ENCODE results near the gene DRD3. TPM values are rescaled to one million over a fixed set of nuclear protein-coding genes. Genes with fewer than 3 reads are reported as not detected.

DRD3 gene
- total and polyA plus RNA-seq, 2 experiments from 2014 or later: not detected

- H3K4me2 ChIP-seq (ENCODE audit: unreplicated experiment): no peak overlapping the region
- H3K36me3 ChIP-seq (ENCODE audit: low read depth): no peaks in the 10 kb centered on the region
- in situ Hi-C loops (cut with MboI): no loop called here
- H3K9ac ChIP-seq: no peak overlapping the region
- DNase-seq: no peak
- no peaks in the 10 kb centered on the region for H3K79me2 ChIP-seq (ENCODE audit: insufficient read depth)
- no peak overlapping the region for H2AFZ ChIP-seq
- 84 to 86% methylated on average over 6 of the region's 6 CpGs for WGBS, 2 experiments (ENCODE audit: low coverage in 1 of 2, low lambda C conversion rate in 2 of 2, missing lambda C conversion rate in 2 of 2)
- H3K9me3 ChIP-seq (ENCODE audit: low read depth): no peaks in the 10 kb centered on the region
- H3K9me2 ChIP-seq (ENCODE audit: insufficient read depth): no peaks in the 10 kb centered on the region
- no peak for TF ChIP-seq EZH2phosphoT487 (IDR thresholded peaks at IDR 0.05; ENCODE audit: insufficient read depth, low read depth)
- no peak for TF ChIP-seq EZH2 (IDR thresholded peaks at IDR 0.05; ENCODE audit: insufficient read depth, poor library complexity, severe bottlenecking)
- H3K4me3 ChIP-seq: no peak overlapping the region
- H3F3A ChIP-seq (ENCODE audit: insufficient read depth): no peaks in the 10 kb centered on the region
- H4K20me1 ChIP-seq (ENCODE audit: insufficient read depth): no peaks in the 10 kb centered on the region
- no peak overlapping the region for H3K27ac ChIP-seq
- no peaks in the 10 kb centered on the region for H3K4me1 ChIP-seq (ENCODE audit: insufficient read depth)
- H3K27me3 ChIP-seq (replicated peaks; ENCODE audit: insufficient read depth): peaks cover under 1% of the 10 kb centered on the region; the same call in 1 of the 2 replicates
These were observed 24.5 kb downstream of the DRD3 start for GRCh38 chr3:114154321-114154821.

- Histone ChIP-seq H3K4me2 (ENCODE audit: unreplicated experiment) (peak overlapping the region; percentile 82), H3K27me3 (replicated peaks; ENCODE audit: insufficient read depth) (no peaks in the 10 kb centered on the region), H3F3A (ENCODE audit: insufficient read depth) (no peaks in the 10 kb centered on the region), H3K4me1 (ENCODE audit: insufficient read depth) (no peaks in the 10 kb centered on the region), H4K20me1 (ENCODE audit: insufficient read depth) (no peaks in the 10 kb centered on the region), H3K27ac (peak overlapping the region; percentile 2; the same call in 1 of the 2 replicates), H3K9me3 (ENCODE audit: low read depth) (no peaks in the 10 kb centered on the region), H3K9me2 (ENCODE audit: insufficient read depth) (no peaks in the 10 kb centered on the region), H3K4me3 (peak overlapping the region; percentile 76), H3K9ac (peak overlapping the region; percentile 61), H3K36me3 (ENCODE audit: low read depth) (no peaks in the 10 kb centered on the region), H2AFZ (peak overlapping the region; percentile 90), H3K79me2 (ENCODE audit: insufficient read depth) (no peaks in the 10 kb centered on the region)
- DNase-seq: peak; percentile 90
- TF ChIP-seq EZH2phosphoT487 (IDR thresholded peaks at IDR 0.05; ENCODE audit: insufficient read depth, low read depth): no peak
- no peak for TF ChIP-seq EZH2 (IDR thresholded peaks at IDR 0.05; ENCODE audit: insufficient read depth, poor library complexity, severe bottlenecking)
- WGBS, 2 experiments (ENCODE audit: low coverage in 1 of 2, low lambda C conversion rate in 2 of 2, missing lambda C conversion rate in 2 of 2): 2% methylated on average over 30 to 35 of the region's 35 CpGs
- in situ Hi-C loops (cut with MboI): no loop called here
These were observed 26.2 kb downstream of the DRD3 start for GRCh38 chr3:114152519-114153151.

- Histone ChIP-seq H3K9me3 (ENCODE audit: low read depth) (no peaks in the 10 kb centered on the region), H3K4me2 (ENCODE audit: unreplicated experiment) (no peak overlapping the region), H3K4me3 (no peak overlapping the region), H3K36me3 (ENCODE audit: low read depth) (no peaks in the 10 kb centered on the region), H3K9me2 (ENCODE audit: insufficient read depth) (no peaks in the 10 kb centered on the region), H3K4me1 (ENCODE audit: insufficient read depth) (no peaks in the 10 kb centered on the region), H3K27ac (no peak overlapping the region), H3K79me2 (ENCODE audit: insufficient read depth) (no peaks in the 10 kb centered on the region), H3K9ac (no peak overlapping the region), H2AFZ (no peak overlapping the region), H3F3A (ENCODE audit: insufficient read depth) (no peaks in the 10 kb centered on the region), H3K27me3 (replicated peaks; ENCODE audit: insufficient read depth) (no peaks in the 10 kb centered on the region), H4K20me1 (ENCODE audit: insufficient read depth) (no peaks in the 10 kb centered on the region)
- WGBS, 2 experiments (ENCODE audit: low coverage in 1 of 2, low lambda C conversion rate in 2 of 2, missing lambda C conversion rate in 2 of 2): 92 to 95% methylated on average over 3 of the region's 3 CpGs
- in situ Hi-C loops (cut with MboI): no loop called here
- no peak for DNase-seq
- no peak for TF ChIP-seq EZH2 (IDR thresholded peaks at IDR 0.05; ENCODE audit: insufficient read depth, poor library complexity, severe bottlenecking)
These were observed 27.8 kb downstream of the DRD3 start for GRCh38 chr3:114151091-114151490.

GRCh38 chr3:114147251-114147650, 31.6 kb downstream of the DRD3 start:
- no peaks in the 10 kb centered on the region for H3K79me2 ChIP-seq (ENCODE audit: insufficient read depth)
- no peaks in the 10 kb centered on the region for H4K20me1 ChIP-seq (ENCODE audit: insufficient read depth)
- no peak overlapping the region for H3K4me2 ChIP-seq (ENCODE audit: unreplicated experiment)
- in situ Hi-C loops (cut with MboI): no loop called here
- DNase-seq: no peak
- H3K36me3 ChIP-seq (ENCODE audit: low read depth): no peaks in the 10 kb centered on the region
- no peak overlapping the region for H3K27ac ChIP-seq
- H3K9me3 ChIP-seq (ENCODE audit: low read depth): no peaks in the 10 kb centered on the region
- H3K9ac ChIP-seq: no peak overlapping the region
- 87 to 89% methylated on average over 9 of the region's 9 CpGs for WGBS, 2 experiments (ENCODE audit: low coverage in 1 of 2, low lambda C conversion rate in 2 of 2, missing lambda C conversion rate in 2 of 2)
- TF ChIP-seq EZH2phosphoT487 (IDR thresholded peaks at IDR 0.05; ENCODE audit: insufficient read depth, low read depth) (no peak), EZH2 (IDR thresholded peaks at IDR 0.05; ENCODE audit: insufficient read depth, poor library complexity, severe bottlenecking) (no peak)
- peaks cover 24% of the 10 kb centered on the region for H3F3A ChIP-seq (ENCODE audit: insufficient read depth)
- no peaks in the 10 kb centered on the region for H3K27me3 ChIP-seq (replicated peaks; ENCODE audit: insufficient read depth)
- no peaks in the 10 kb centered on the region for H3K9me2 ChIP-seq (ENCODE audit: insufficient read depth)
- peaks cover 24% of the 10 kb centered on the region for H3K4me1 ChIP-seq (ENCODE audit: insufficient read depth)
- no peak overlapping the region for H3K4me3 ChIP-seq
- H2AFZ ChIP-seq: no peak overlapping the region

Measured in GM23248 (cell line).